K562 (cell line): ENCODE results near the gene SLC2A9. TPM values are rescaled to one million over a fixed set of nuclear protein-coding genes. Genes with fewer than 3 reads are reported as not detected.

ENCODE experiments used
- ATAC-seq: fragments of 200-7000 bp; cut with Tn5 transposase; 3 replicates; pipeline ENCODE4 v1.9.1; 2020; ENCODE audit warnings: moderate library complexity
- BruUV-seq: library from RNA; stranded (reverse); fragments of 400-500 nt; replicated peaks from 2 replicates; lab custom pipeline; 2021; lab: Mats Ljungman, UMichigan
- CTCF ChIA-PET: fragments of 300-600 bp; formaldehyde crosslinking; extraction: SDS; loops from one replicate; lab custom pipeline; 2021; ENCODE audit warnings: low intra/inter-chr PET ratio; lab: Yijun Ruan, JAX
- POLR2A ChIA-PET: fragments of 300-600, 350-650 bp; sonication (Branson Sonifier 250); formaldehyde crosslinking; extraction: SDS; loops from one replicate; lab custom pipeline; 2021; ENCODE audit warnings: antibody characterized with exemption, inconsistent platforms; lab: Yijun Ruan, JAX
- DNase-seq, 4 experiments: peaks; one replicate each; pipeline versions ENCODE4 v3.0.0 to v3.0.0-alpha.2; 2011 to 2018; ENCODE audit warnings: low spot score in 3 of 4, mixed read lengths in 3 of 4; ENCODE audit errors: extremely low read depth in 1 of 4
- FAIRE-seq: peaks from 2 replicates; lab custom pipeline; 2011; peaks lifted over from hg19 to GRCh38; lab: Jason Lieb, UNC
- H2AFZ ChIP-seq: 2 replicates; pipeline ENCODE4 v1.6.0; 2011; ENCODE audit warnings: low read depth, low read length, control low read depth, inconsistent platforms
- H3K27ac ChIP-seq: fragments of 200-600 bp; 3 replicates; pipeline ENCODE4 v1.8.0; 2011; ENCODE audit warnings: low read depth, mild to moderate bottlenecking, control low read depth, inconsistent platforms, low read length, moderate library complexity, mixed read lengths; ENCODE audit errors: extremely low read depth
- H3K27me3 ChIP-seq, 2 experiments: fragments of 300-600 bp in 1 of 2; 2 replicates in 1 of 2; 3 replicates in 1 of 2; pipeline versions ENCODE4 v1.6.0 to v1.8.0; 2011; ENCODE audit warnings: inconsistent platforms in 2 of 2, low read length in 2 of 2, mild to moderate bottlenecking in 1 of 2, mixed read lengths in 1 of 2, moderate library complexity in 1 of 2; ENCODE audit not compliant: control insufficient read depth in 2 of 2, insufficient read depth in 2 of 2
- H3K36me3 ChIP-seq: fragments of 300-600 bp; 3 replicates; pipeline ENCODE4 v1.8.0; 2011; ENCODE audit warnings: mild to moderate bottlenecking, low read length, inconsistent platforms; ENCODE audit not compliant: control insufficient read depth, insufficient read depth
- H3K4me1 ChIP-seq, 2 experiments: fragments of 200-600 bp in 1 of 2; replicated peaks in 1 of 2; 2 replicates in 1 of 2; 3 replicates in 1 of 2; pipeline versions ENCODE4 v1.5.1 to v1.8.0; 2011; ENCODE audit warnings: inconsistent platforms in 2 of 2, low read length in 2 of 2, mild to moderate bottlenecking in 1 of 2, mixed read lengths in 1 of 2, moderate library complexity in 1 of 2; ENCODE audit not compliant: control insufficient read depth in 2 of 2, insufficient read depth in 2 of 2
- H3K4me2 ChIP-seq: 2 replicates; pipeline ENCODE4 v1.6.1; 2011; ENCODE audit warnings: low read length, control low read depth, inconsistent platforms, mixed read lengths; ENCODE audit not compliant: insufficient read depth
- H3K4me3 ChIP-seq: fragments of 200-600 bp; sonication (generic), shearing (Covaris generic); 2 replicates; pipeline ENCODE4 v1.5.1; 2016; ENCODE audit warnings: control low read depth, inconsistent platforms
- H3K79me2 ChIP-seq: fragments of 200-600 bp; 3 replicates; pipeline ENCODE4 v1.8.0; 2011; ENCODE audit warnings: low read length, inconsistent platforms; ENCODE audit not compliant: control insufficient read depth, insufficient read depth
- H3K9ac ChIP-seq, 2 experiments: 2 replicates each; pipeline versions ENCODE4 v1.6.0 to v1.6.1; 2011; ENCODE audit warnings: low read depth in 2 of 2, low read length in 2 of 2, control low read depth in 1 of 2, inconsistent platforms in 1 of 2, mild to moderate bottlenecking in 1 of 2, mixed read lengths in 1 of 2; ENCODE audit not compliant: insufficient read depth in 1 of 2
- H3K9me1 ChIP-seq: one replicate; pipeline ENCODE4 v1.6.0; 2011; ENCODE audit warnings: inconsistent platforms, mild to moderate bottlenecking, low read length, moderate library complexity; ENCODE audit not compliant: control insufficient read depth, insufficient read depth
- H3K9me3 ChIP-seq: replicated peaks from 2 replicates; pipeline ENCODE4 v1.5.1; 2011; ENCODE audit warnings: low read depth, low read length, inconsistent platforms; ENCODE audit not compliant: control insufficient read depth, insufficient read depth
- H4K20me1 ChIP-seq: replicated peaks from 2 replicates; pipeline ENCODE4 v1.6.1; 2011; ENCODE audit warnings: low read length, inconsistent platforms, mixed read lengths; ENCODE audit not compliant: control insufficient read depth, insufficient read depth
- GTF2A2 ChIP-seq: IDR thresholded peaks from 2 replicates; pipeline ENCODE4 v1.6.1; 2016; ENCODE audit warnings: mild to moderate bottlenecking, missing genetic modification characterization, missing compliant biosample characterization
- JUN ChIP-seq, 2 experiments: sonication (generic) in 1 of 2; formaldehyde crosslinking in 1 of 2; IDR thresholded peaks; 2 replicates each; pipeline versions ENCODE4 v1.6.1 to v1.8.0; 2012 to 2022; ENCODE audit warnings: borderline replicate concordance in 2 of 2, mild to moderate bottlenecking in 2 of 2, improper control_type of control experiment in 1 of 2, low read depth in 1 of 2, low read length in 1 of 2, missing genetic modification reagents in 1 of 2
- PML ChIP-seq: IDR thresholded peaks from 2 replicates; pipeline ENCODE4 v1.6.1; 2012; ENCODE audit warnings: low read length, inconsistent platforms
- RNF2 ChIP-seq: sonication (generic); IDR thresholded peaks from 2 replicates; pipeline ENCODE4 v1.6.1; 2016
- SP2 ChIP-seq: IDR thresholded peaks from 2 replicates; pipeline ENCODE4 v1.6.1; 2011; ENCODE audit warnings: mild to moderate bottlenecking, low read depth, low read length, moderate library complexity; ENCODE audit not compliant: poor library complexity, severe bottlenecking; ENCODE audit errors: extremely low read depth
- STAT5B ChIP-seq: fragments of 250-450 bp; sonication (Bioruptor Pico); IDR thresholded peaks from 2 replicates; pipeline ENCODE4 v1.8.0; 2021; ENCODE audit warnings: mild to moderate bottlenecking, inconsistent platforms
- ZNF212 ChIP-seq: fragments of 450-650 bp; formaldehyde crosslinking; IDR thresholded peaks from 2 replicates; pipeline ENCODE4 v1.4.0; 2020; ENCODE audit warnings: mild to moderate bottlenecking
- ZNF239 ChIP-seq: fragments of 250-450 bp; sonication (Bioruptor Pico); IDR thresholded peaks from 2 replicates; pipeline ENCODE4 v1.4.0; 2020; ENCODE audit warnings: mild to moderate bottlenecking
- ZNF79 ChIP-seq: fragments of 250-450 bp; sonication (Bioruptor Pico); IDR thresholded peaks from 2 replicates; pipeline ENCODE4 v1.4.0; 2020; ENCODE audit warnings: low read depth, mild to moderate bottlenecking, moderate library complexity
- WGBS: fragments of 100-300 bp; shearing (Covaris generic); methylation state at CpG from one replicate; pipeline ENCODE4 v1.1.6; 2016; ENCODE audit warnings: low coverage, mixed read lengths; ENCODE audit not compliant: insufficient coverage; ENCODE audit errors: missing lambda C conversion rate; 5-methylcytosine and 5-hydroxymethylcytosine counted together
- in situ Hi-C: fragments of 300-500 bp; cut with MboI; formaldehyde crosslinking; loops from 4 replicates; pipeline ENCODE4 v1.15.0; 2018; ENCODE audit warnings: inconsistent platforms, mixed read lengths
- intact Hi-C: fragments of 100-400 bp; cut with micrococcal nuclease; formaldehyde crosslinking; loops from 2 replicates; pipeline ENCODE4 v1.14.2; 2022
- polyA plus RNA-seq, 8 experiments: library from polyadenylated mRNA; depleted of rRNA in 4 of 8; stranded (reverse) in 5 of 8; unstranded in 3 of 8; fragments of >200 nt; fragmentation: Nextera tagmentation in 2 of 8; fragmentation: Illumina TruSeq in 1 of 8; extraction: Ambion mirVana in 2 of 8; extraction: Trizol in 1 of 8; gene quantifications; 2 replicates each; pipeline versions ENCODE4 v1.2.1 to v1.2.3, GENCODE V29; 2011 to 2014; ENCODE audit warnings: inconsistent platforms in 1 of 8, missing spikeins in 1 of 8
- total RNA-seq, 7 experiments: library from RNA; depleted of rRNA in 6 of 7; stranded (reverse); fragments of >200 nt in 6 of 7; fragmentation: Illumina TruSeq in 2 of 7; extraction: Trizol in 2 of 7; gene quantifications; 2 replicates each; pipeline versions ENCODE4 v1.2.1 to v1.2.3, GENCODE V29; 2011 to 2021; ENCODE audit warnings: low replicate concordance in 1 of 7
- TF ChIP-seq, protein P1 (sequence below): fragments of 150-350 bp; IDR thresholded peaks from 2 replicates; pipeline ENCODE4 v1.6.1; 2014; ENCODE audit warnings: low read depth, mild to moderate bottlenecking, low read length, borderline replicate concordance
- TF ChIP-seq, protein P2 (sequence below): fragments of 250-450 bp; sonication (Bioruptor Pico); IDR thresholded peaks from 2 replicates; pipeline ENCODE4 v1.5.0; 2021; ENCODE audit warnings: mild to moderate bottlenecking, moderate library complexity
- TF ChIP-seq, protein P3 (sequence below): fragments of 450-650 bp; conservative IDR thresholded peaks from 2 replicates; pipeline ENCODE4 v1.6.1; 2016; ENCODE audit warnings: missing genetic modification characterization, low read depth, mild to moderate bottlenecking, control low read depth, missing compliant biosample characterization

The SLC2A9 gene
- total and polyA plus RNA-seq, 9 of the 15 experiments (the other 6 are each of a cell fraction or from before 2014, with no cell fraction given), result 0.15 to 1.9 (median 0.76) TPM

- CTCF ChIA-PET, result no interaction called here
- Histone ChIP-seq H3K9ac (no peak overlapping the region), H3K27me3 (peaks cover 2 to 49% of the 10 kb centered on the region in 2 experiments; a peak in 4 of 5 replicates), H3K9me1 (peaks cover under 1% of the 10 kb centered on the region), H3K27ac (no peak overlapping the region), H3K4me3 (no peak overlapping the region), H3K79me2 (no peaks in the 10 kb centered on the region), H2AFZ (no peak overlapping the region), H3K4me1 (no peaks in the 10 kb centered on the region), H3K9me3 (no peaks in the 10 kb centered on the region), H3K36me3 (no peaks in the 10 kb centered on the region), H4K20me1 (0 out of 2 replicates have a peak, but pooled peaks cover 3% of the 10 kb centered on the region), H3K4me2 (no peak overlapping the region)
- in situ Hi-C loops, result no loop called here
- no TSS peak for BruUV-seq
- no peak for FAIRE-seq
- 2% methylated on average over 10 of the region's 10 CpGs for WGBS
- intact Hi-C loops, result no loop called here
- DNase-seq, result no peak
- ATAC-seq, result no peak
- POLR2A ChIA-PET, result interaction anchor here (0.8 kb wide), 1 partner anchor 430 kb away, joined by 5 read pairs; no protein-coding TSS in a partner anchor
- TF ChIP-seq ZNF212 (CRISPR knock-in tag), result no peak
- TF ChIP-seq RNF2, result no peak
- TF ChIP-seq SP2, result no peak
- TF ChIP-seq, protein P1, sequence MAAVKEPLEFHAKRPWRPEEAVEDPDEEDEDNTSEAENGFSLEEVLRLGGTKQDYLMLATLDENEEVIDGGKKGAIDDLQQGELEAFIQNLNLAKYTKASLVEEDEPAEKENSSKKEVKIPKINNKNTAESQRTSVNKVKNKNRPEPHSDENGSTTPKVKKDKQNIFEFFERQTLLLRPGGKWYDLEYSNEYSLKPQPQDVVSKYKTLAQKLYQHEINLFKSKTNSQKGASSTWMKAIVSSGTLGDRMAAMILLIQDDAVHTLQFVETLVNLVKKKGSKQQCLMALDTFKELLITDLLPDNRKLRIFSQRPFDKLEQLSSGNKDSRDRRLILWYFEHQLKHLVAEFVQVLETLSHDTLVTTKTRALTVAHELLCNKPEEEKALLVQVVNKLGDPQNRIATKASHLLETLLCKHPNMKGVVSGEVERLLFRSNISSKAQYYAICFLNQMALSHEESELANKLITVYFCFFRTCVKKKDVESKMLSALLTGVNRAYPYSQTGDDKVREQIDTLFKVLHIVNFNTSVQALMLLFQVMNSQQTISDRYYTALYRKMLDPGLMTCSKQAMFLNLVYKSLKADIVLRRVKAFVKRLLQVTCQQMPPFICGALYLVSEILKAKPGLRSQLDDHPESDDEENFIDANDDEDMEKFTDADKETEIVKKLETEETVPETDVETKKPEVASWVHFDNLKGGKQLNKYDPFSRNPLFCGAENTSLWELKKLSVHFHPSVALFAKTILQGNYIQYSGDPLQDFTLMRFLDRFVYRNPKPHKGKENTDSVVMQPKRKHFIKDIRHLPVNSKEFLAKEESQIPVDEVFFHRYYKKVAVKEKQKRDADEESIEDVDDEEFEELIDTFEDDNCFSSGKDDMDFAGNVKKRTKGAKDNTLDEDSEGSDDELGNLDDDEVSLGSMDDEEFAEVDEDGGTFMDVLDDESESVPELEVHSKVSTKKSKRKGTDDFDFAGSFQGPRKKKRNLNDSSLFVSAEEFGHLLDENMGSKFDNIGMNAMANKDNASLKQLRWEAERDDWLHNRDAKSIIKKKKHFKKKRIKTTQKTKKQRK, result no peak
- TF ChIP-seq ZNF79 (CRISPR knock-in tag), result no peak
- TF ChIP-seq, protein P2, sequence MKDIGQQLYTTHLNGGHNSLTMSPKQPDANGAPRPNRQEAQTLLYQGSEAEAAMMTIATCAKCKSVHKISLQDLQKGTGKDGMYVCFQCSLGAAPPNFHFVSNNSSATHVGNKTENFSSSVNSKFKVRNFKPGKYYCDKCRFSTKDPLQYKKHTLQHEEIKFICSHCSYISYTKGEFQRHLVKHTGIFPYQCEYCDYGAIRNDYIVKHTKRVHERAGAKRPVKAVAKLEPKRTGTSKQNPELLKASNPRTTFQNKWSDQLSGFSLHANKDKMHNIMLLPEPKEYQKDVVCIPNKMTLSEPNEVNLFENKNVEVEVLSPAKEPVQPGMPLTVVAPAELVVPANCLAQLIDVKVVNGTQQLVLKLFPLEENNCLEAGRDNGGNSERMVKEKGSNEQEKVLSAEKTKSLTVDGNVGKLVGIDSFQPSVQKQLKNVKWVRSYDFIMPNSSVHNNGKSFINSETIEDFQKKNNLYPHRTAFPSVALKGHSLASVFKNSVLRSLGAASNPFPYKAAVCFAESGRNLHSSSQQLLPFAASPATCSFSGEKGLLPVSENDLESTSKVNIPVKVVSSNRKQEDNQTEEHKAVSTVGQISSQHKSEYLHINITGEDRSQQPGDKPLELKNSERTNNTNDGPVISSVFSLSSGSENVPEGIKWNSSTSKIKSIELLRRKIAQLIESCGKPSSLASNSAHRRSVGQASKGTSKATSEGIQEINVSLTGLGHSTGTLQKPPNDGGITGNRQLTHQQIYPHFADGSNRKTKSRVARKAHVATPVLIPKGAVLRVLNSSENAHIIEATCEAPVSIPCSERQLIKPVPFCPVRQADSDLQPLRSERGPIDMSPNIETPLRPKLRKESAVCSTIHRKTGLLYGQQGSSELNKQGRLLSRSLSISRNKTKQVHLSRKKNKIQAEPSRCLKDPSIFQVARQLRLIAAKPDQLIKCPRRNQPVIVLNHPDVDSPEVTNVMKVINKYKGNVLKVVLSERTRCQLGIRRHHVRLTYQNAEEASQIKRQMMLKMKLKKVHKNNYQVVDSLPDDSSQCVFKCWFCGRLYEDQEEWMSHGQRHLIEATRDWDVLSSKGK (CRISPR knock-in tag), result no peak
- no peak for TF ChIP-seq ZNF239
- TF ChIP-seq, protein P3, sequence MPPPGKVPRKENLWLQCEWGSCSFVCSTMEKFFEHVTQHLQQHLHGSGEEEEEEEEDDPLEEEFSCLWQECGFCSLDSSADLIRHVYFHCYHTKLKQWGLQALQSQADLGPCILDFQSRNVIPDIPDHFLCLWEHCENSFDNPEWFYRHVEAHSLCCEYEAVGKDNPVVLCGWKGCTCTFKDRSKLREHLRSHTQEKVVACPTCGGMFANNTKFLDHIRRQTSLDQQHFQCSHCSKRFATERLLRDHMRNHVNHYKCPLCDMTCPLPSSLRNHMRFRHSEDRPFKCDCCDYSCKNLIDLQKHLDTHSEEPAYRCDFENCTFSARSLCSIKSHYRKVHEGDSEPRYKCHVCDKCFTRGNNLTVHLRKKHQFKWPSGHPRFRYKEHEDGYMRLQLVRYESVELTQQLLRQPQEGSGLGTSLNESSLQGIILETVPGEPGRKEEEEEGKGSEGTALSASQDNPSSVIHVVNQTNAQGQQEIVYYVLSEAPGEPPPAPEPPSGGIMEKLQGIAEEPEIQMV (tag), result no peak
- no peak for TF ChIP-seq GTF2A2 (tag)
- no peak for TF ChIP-seq PML
- TF ChIP-seq JUN (IDR thresholded peaks at IDR 0.05; ENCODE audit: borderline replicate concordance, low read depth, low read length), result no peak
- TF ChIP-seq JUN (CRISPR knock-in tag; IDR thresholded peaks at IDR 0.05; ENCODE audit: borderline replicate concordance), result no peak
- TF ChIP-seq STAT5B (CRISPR knock-in tag), result no peak
Observed at GRCh38 chr4:9947168-9948062, 73.9 kb downstream of the SLC2A9 start.
